Stimulated activated CD8-positive, alpha-beta memory T cell treated with anti-CD3 and anti-CD28 coated beads, Interleukin-7, amount 100 ng/mL, for 1 hour (primary cell): ENCODE results near the gene NALF2.

Experiments
- DNase-seq, 2 donors: peaks; one replicate each; pipeline ENCODE4 v3.0.0-alpha.2; 2020; ENCODE audit warnings: low read depth in 2 of 2

The NALF2 gene

GRCh38 chrX:69524781-69525363 is 20.7 kb downstream of the NALF2 start:
- DNase-seq = no peak

GRCh38 chrX:69530306-69530705 is 26.2 kb downstream of the NALF2 start:
- no peak for DNase-seq

- no peak for DNase-seq
Observed at GRCh38 chrX:69531031-69531755, 27.1 kb downstream of the NALF2 start.

DNA sequence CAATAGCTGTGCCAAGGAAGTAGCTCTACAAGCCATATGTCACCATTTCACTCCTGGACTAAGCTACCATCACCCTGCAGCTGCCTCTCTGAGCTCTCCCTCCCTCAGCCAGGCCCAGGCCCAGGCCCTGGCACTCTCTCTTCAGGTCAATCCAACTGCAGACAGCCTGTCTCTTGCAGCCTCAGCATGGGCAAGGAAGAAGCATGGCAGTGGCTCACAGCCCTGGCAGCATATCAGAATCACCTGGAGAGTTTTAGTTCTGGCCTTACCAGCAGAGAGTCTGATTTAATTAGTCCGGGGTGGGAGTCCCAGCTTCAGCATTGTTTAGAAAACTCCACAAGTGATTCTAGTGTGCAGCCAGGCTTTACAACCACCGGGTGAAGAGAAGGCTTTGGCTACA is 31.5 kb downstream of the NALF2 start:
- DNase-seq = no peak

GRCh38 chrX:69538321-69538876 is 34.3 kb downstream of the NALF2 start:
- DNase-seq = peak; percentile 8 to 51

- DNase-seq = no peak
Observed at GRCh38 chrX:69539437-69539836, 35.3 kb downstream of the NALF2 start.

GRCh38 chrX:69541956-69542355 is 37.8 kb downstream of the NALF2 start:
- DNase-seq = no peak

- no peak for DNase-seq
Observed at GRCh38 chrX:69543572-69543971, 39.4 kb downstream of the NALF2 start.

DNA sequence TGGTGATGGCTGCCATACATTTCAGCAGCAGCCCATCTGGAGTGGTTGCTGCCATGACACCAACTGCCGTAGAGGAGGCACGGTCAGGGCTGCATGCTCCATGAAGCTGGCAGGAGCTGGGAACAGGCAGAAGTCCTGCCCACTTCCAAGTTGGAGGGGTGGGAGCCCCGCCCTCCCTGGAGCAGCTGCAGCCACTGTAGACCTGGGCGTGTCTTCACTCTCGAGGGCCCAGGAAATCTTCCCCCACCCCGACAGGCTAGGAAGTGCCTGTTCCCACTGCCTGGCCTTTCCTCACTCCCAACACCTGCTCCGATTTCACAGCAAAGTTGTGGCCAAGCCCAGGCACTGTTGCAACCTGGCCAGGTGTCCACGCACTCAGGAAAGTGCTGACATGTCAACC is 42.3 kb downstream of the NALF2 start:
- DNase-seq = no peak

- DNase-seq = no peak
Observed at GRCh38 chrX:69546978-69547377, 42.9 kb downstream of the NALF2 start.

DNA sequence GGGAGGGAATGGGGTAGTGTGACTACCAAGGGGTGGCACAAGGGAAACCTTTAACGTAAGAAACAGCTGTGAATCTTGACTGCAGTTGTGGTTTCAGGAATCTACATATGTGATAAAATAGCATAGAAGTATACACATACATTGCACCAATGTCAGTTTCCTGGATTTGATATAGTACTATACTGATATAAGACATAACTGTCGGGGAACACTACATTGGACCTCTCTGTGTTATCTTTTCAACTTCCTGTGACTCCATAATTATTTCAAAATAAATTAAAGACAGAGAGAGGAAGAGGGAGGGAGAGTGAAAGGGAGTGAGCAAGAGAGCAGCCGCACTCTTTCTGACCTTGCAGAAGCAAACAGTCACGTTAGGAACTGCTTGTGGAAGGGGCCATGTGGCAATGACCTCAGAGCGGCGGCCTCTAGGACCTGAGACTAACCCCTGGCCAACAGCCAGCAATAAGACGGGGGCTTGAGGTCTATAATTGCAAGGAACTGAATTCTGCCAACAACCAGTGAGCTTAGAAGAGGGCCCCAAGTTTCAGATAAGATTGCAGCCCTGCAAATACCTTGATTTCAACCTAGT is 47.4 kb downstream of the NALF2 start:
- DNase-seq = no peak

- DNase-seq = no peak
Observed at GRCh38 chrX:69552512-69552911, 48.4 kb downstream of the NALF2 start.
